Keratinocyte (primary cell): Measurements from ENCODE around the gene ATP12A.

Experiments used
- EZH2 ChIP-seq: IDR thresholded peaks from one replicate; pipeline ENCODE4 v1.6.1; 2012; ENCODE audit warnings: inconsistent platforms, mild to moderate bottlenecking, low read length, moderate library complexity
- TF ChIP-seq, protein P1 (sequence below), 3 experiments: IDR thresholded peaks in 1 of 3; conservative IDR thresholded peaks in 1 of 3; optimal IDR thresholded peaks in 1 of 3; 2 replicates in 2 of 3; 3 replicates in 1 of 3; pipeline versions ENCODE3 to v1.5.1; 2011; ENCODE audit warnings: low read length in 3 of 3, mild to moderate bottlenecking in 3 of 3, moderate library complexity in 2 of 3, control low read depth in 1 of 3, inconsistent platforms in 1 of 3; ENCODE audit not compliant: insufficient read depth in 2 of 3; ENCODE audit errors: extremely low read depth in 1 of 3

DNA sequence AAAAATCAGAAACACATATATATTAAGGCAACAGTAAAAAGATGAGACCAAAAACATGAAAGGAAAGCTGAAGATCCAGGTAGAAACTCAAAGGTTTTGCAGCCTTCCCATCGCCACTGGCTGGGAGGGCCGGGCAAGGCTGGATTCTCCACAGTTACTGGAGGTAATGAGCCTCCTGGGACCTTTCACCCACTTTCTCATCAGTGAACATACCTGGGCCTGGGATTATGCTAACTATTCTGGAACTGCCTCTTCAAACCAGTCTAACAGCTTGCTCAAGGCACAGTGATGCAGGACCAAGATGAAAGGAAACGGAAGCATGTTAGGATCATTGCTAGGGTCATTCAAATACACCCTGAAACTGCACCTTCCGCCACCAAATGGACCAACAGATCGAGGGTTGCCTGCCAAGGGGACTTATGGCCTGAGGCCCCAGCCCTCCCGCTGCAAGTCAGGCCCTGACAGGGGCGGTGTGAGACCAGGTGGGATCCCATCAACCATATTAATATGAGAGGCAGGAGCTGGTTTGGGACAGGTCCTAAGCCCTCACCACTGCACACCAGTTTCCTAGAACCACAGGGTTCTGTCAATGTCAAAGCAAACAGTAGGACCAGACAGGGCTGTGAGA, 28.4 kb upstream of the ATP12A start:
- TF ChIP-seq, protein P1, sequence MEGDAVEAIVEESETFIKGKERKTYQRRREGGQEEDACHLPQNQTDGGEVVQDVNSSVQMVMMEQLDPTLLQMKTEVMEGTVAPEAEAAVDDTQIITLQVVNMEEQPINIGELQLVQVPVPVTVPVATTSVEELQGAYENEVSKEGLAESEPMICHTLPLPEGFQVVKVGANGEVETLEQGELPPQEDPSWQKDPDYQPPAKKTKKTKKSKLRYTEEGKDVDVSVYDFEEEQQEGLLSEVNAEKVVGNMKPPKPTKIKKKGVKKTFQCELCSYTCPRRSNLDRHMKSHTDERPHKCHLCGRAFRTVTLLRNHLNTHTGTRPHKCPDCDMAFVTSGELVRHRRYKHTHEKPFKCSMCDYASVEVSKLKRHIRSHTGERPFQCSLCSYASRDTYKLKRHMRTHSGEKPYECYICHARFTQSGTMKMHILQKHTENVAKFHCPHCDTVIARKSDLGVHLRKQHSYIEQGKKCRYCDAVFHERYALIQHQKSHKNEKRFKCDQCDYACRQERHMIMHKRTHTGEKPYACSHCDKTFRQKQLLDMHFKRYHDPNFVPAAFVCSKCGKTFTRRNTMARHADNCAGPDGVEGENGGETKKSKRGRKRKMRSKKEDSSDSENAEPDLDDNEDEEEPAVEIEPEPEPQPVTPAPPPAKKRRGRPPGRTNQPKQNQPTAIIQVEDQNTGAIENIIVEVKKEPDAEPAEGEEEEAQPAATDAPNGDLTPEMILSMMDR (optimal IDR thresholded peaks at IDR 0.05 in 1 of 3, IDR thresholded peaks at IDR 0.05 in 1 of 3, conservative IDR thresholded peaks at IDR 0.05 in 1 of 3; ENCODE audit: extremely low read depth in 1 of 3, insufficient read depth in 2 of 3, low read length in 3 of 3): no peak
- TF ChIP-seq EZH2: no peak
